ENCODE measurements around the gene ETV6.

The ETV6 gene

DNA sequence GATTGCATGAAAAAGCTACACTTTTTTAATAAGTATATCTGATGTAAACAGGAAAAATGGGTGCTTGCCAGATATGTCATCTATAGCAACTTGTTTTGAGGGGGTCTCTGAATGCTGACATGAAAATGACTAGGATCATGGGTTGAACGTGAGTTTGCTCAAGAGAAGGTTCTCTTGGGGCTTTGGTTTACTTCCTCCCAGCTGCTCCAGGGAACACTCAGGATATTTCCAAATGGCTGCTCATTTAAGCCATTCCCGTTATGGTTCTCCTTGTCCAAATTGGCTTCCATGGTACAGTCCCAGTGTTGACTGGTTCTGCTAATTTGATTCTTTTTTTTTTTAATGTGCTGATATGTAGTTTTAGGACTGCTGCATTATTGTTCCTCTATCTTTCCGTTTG, 118.3 kb downstream of the ETV6 start:
- TF ChIP-seq GATA1 (IDR thresholded peaks at IDR 0.05; ENCODE audit: low read depth, low read length) (no peak), POLR2A (IDR thresholded peaks at IDR 0.05; ENCODE audit: low read length) (no peak)
- DNase-seq: no peak

DNA sequence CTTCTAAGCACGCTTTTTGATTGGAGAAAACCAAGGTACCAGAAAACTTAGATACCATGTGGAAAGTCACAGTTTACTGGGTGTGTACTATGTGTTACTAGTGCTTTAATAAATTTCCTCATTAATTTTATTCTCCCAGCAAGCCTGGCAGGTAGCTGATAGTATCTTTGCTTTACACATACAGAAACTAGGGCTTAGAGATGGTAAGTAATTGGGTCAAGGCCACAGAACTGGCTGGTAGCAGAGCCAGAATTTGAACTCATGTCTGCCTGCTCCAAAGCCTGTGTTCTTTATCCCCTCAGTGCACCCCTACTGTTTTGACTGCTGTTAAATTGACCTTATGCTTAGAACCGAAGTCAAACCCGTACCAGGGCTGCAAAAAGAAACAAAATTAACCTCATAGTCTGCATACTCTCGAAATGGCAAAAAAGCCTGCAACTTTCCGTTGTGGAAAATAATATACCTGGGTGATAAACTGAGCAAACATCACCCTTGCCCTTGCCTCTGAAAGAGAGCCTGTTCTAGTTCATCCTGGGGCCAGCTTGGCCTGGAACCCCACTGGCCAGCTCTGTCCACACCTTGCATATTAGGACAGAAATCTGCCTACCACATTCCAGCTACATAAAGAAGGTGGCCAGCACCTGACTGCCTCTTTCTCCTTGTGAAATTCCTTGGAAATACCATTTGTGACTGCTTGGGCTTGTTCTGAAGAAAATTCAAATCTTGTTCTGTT, 118.9 kb downstream of the ETV6 start:
- no peak for DNase-seq

DNA sequence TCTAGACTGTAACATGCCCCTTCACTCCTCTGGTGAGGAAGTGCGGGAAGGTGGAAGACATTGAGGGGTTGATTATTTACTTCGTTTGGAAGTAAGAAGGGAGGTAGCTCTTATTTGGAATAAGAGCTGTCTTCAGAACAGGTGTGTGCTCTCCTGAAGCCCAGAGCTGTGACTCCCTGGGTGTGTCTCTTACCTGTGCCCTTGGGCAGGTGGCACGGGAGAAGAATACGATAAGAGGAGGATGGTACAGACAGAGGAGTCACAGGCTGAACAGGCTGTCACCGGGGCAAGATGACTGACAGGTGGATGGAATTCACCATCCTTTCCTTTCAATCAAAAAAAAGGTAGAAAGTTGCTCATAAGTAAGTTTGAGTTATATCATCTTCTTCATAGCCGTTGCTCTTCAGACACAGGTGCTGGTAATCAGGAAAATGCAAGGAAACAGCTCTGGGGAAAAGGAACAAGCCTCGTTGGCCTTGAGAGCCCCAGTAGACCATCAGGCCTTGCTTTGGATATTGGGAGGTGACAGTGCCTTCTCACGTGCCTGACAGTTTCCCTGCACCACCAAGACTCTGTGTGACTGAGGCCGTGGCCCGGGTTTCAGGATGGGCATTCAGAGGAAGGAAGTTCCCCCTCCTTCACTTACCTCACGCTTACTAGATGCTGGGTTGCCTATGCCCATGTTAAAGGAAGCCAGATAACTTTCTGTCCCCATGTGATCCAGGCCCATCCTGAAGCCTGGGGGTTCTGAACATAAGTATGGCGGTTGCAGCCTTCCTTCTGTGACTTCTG, 120.4 kb downstream of the ETV6 start:
- no peak for DNase-seq
- TF ChIP-seq POLR2A (IDR thresholded peaks at IDR 0.05; ENCODE audit: low read length) (no peak), GATA1 (IDR thresholded peaks at IDR 0.05; ENCODE audit: low read depth, low read length) (no peak)

More for the DNA sequence above, 118.9 kb downstream of the ETV6 start:
- no peak for TF ChIP-seq GATA1 (IDR thresholded peaks at IDR 0.05; ENCODE audit: low read depth, low read length)
- TF ChIP-seq POLR2A (IDR thresholded peaks at IDR 0.05; ENCODE audit: low read length): no peak

DNA sequence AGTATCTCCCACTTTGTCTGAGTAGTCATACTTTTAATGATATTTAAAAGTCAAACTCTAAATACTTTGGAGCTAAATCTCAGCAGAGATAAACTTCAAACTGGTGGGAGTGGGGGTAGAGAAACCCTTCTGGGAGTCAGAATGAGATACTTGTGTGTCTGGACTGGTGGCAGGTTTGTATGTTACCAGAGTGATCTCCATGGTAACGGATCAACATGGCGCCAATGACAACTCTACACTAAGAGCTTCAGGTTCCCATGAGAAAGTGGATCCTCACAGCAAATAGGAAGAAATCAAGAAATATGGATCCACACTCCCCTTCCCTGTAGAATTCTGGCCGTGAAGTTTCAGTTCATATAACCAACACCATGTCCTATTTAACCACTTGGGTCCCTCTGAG, 121.9 kb downstream of the ETV6 start:
- DNase-seq: no peak
- TF ChIP-seq POLR2A (IDR thresholded peaks at IDR 0.05; ENCODE audit: low read length) (no peak), GATA1 (IDR thresholded peaks at IDR 0.05; ENCODE audit: low read depth, low read length) (no peak)

DNA sequence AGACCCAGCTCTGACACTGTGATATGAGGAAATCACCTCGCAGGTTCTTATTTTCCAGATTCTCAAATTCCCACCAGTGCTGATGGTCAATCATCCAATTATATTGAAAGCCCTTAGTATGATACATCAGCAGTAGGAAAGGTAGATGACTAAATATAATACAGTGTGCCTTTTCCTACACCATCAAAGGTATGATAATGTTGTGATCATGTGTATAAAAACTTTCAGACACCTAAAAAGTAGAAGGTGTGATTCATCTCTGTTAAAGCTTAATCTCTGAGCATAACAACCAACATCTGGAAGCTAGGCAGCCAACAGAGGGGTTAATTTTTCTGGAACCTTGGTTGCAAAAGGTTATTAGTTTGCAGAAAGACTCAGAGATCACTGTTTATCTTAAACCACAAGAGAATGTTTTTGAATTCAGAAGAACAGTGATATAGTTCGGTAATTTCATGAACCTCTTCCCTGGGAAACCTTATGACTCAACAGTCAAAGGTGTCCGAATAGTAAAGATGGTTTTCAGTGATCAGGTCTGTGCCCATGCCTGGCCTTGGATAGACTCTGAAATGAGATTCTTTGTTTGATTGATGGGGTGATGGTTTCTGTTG, 122.5 kb downstream of the ETV6 start:
- DNase-seq: no peak
- TF ChIP-seq POLR2A (IDR thresholded peaks at IDR 0.05; ENCODE audit: low read length) (no peak), GATA1 (IDR thresholded peaks at IDR 0.05; ENCODE audit: low read depth, low read length) (no peak)

DNA sequence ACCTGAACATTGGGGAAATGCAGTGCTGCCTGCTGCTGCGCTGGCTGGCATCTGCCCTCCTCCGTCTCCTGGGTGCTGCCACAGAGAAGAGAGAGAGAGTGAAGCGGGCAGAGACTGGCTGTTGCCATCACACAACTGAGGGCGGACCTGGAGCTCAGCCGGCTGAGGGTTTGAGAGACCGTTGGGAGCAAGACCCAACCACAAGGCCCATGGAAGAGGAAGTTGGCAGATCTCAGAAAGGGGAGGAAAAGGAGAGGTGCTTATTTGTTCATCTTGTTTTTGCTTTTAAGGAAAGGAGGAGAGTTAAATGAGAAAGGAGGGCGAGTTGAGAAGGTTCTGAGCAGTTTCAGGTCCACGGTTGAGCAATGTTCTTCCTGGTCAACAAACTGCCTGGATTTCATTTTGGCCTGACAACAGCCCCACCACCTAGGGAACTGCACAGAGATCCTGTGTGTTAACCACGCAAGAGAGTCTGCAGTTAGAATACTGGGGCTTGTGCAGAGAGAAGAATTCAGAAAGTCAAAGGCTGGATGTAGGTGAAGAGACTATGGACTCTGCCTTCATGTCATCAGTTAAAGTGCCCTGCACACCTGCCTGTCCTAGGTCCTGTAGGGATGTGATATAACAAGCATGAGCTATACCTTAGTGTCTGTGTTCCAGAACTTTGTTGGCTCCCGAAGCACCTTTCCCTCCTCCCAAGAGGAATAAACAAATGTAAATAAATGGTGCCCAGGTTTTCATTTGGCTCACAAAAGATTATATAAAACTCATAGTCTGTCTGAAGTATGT, 124.6 kb downstream of the ETV6 start:
- no peak for DNase-seq
- TF ChIP-seq GATA1 (IDR thresholded peaks at IDR 0.05; ENCODE audit: low read depth, low read length): no peak
- no peak for TF ChIP-seq POLR2A (IDR thresholded peaks at IDR 0.05; ENCODE audit: low read length)

DNA sequence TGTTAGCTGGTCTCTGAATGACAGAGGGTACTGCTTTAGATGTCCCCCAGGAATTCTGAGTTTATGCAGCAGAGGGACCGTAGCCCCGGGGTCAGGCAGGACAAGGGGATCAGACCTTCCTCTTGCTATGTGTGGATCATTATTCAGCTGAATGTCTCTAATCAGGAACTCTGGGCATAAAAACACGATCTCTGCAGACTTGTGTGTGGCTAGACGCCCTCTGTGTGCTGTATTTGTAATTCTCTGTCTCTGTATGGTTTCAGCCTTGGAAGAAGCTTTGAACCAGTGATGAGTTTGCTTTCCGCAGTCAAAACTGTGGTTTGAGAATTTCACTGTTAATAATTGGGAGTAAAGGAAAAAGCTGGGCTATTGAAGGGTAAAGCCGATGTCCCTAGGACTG, 125.3 kb downstream of the ETV6 start:
- no peak for TF ChIP-seq POLR2A (IDR thresholded peaks at IDR 0.05; ENCODE audit: low read length)
- TF ChIP-seq GATA1 (IDR thresholded peaks at IDR 0.05; ENCODE audit: low read depth, low read length): no peak
- no peak for DNase-seq

DNA sequence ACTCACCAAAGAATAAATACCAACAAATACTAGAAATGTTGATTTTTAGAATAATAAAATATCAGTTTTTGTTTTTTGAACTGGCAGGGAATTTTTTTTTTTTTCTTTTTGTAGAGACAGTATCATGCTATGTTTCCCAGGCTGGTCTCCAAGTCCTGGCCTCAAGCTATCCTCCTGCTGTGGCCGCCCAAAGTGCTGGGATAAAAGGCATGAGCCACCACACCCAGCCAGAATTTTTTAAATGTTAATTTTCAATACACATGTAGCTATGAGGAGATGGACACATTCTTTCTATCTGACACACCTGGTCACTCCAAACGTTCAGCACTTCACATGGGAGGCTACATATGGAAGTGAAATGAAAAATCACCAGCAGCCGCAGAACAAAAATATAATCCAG, 126.8 kb downstream of the ETV6 start:
- no peak for DNase-seq
- TF ChIP-seq POLR2A (IDR thresholded peaks at IDR 0.05; ENCODE audit: low read length) (no peak), GATA1 (IDR thresholded peaks at IDR 0.05; ENCODE audit: low read depth, low read length) (no peak)

DNA sequence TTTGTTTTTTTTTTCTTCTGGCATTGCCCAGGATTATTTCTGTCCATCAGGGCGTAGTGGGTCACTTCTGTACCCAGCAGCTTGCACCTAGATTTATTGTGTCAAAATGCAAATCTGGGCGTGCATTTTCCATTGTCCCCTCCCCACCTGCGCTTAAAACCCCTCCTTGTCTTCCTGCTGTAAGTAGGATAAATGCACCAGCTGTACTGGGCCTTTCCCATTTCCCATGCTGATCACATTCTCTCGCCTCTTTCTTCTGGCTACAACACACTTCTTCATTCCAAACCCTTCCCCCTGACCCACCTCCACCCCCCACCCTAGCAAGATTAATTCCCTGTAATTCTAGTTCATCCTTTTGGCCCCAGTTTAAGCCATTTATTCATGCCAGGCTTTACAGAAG, 128.0 kb downstream of the ETV6 start:
- no peak for TF ChIP-seq POLR2A (IDR thresholded peaks at IDR 0.05; ENCODE audit: low read length)
- TF ChIP-seq GATA1 (IDR thresholded peaks at IDR 0.05; ENCODE audit: low read depth, low read length): no peak
- DNase-seq: no peak

DNA sequence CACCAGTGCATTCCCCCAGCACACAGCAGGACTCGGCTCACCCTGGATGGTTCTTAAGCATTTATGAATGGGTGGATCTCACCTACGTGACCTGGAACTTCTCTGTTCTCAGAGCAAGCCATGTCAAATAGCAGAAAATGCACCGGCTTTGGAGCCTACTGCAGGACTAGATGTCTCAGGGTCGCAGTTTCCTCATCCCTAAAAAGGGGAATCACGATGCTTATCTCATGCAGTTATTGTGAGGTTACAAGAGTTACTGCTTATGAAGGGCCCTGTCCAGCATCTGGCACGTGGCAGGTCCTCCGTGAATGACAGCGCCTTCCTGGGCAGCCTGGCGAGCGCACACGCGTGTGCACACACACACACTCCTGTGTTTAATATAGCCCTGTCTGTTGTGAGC, 128.5 kb downstream of the ETV6 start:
- DNase-seq: no peak
- TF ChIP-seq GATA1 (IDR thresholded peaks at IDR 0.05; ENCODE audit: low read depth, low read length) (no peak), POLR2A (IDR thresholded peaks at IDR 0.05; ENCODE audit: low read length) (no peak)

DNA sequence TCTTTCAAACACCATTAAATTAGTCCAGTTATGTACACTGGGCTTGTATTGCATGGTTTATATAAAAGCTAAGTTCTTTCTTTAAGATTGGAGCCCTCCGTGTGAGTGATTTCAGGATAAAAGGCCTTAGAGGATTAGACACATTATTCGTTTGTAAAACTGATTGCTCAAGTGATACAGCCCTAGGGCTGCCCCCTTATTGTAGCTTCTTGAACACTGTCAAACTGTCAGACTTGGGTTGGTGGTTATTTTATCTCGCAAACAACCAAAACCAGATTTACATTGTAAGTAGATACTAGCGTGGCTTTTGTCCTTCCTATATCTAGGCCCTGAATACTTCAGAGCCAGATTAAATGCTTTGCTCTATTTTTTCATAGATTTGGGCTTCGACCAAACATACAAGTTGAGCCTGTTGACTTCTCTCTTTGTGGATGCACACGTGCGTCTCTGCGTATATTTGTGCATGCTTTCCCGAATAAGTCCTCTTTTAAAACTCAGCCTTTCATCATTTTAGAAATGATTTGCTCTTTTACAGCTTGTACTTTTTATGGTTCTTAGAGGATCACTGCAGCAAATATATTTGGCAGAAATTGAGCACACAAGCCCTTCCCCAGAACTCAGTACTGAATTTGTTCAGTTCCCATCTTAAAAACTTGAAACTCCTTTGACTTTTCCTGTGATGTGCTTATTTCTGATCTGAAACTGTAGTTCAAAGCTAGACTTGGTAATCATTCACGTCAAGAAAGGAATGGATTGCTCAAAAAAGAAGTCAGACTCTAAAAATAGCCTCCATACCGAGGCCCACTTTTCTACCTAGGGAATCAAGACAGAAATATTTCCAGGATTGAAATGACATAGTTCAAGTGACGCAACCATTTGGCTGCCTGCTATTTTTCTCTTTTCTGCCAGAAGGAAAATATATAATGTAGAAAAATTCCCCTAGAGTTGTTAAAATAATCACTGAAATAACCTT, 129.5 kb downstream of the ETV6 start:
- DNase-seq: no peak
- TF ChIP-seq POLR2A (IDR thresholded peaks at IDR 0.05; ENCODE audit: low read length) (no peak), GATA1 (IDR thresholded peaks at IDR 0.05; ENCODE audit: low read depth, low read length) (no peak)

DNA sequence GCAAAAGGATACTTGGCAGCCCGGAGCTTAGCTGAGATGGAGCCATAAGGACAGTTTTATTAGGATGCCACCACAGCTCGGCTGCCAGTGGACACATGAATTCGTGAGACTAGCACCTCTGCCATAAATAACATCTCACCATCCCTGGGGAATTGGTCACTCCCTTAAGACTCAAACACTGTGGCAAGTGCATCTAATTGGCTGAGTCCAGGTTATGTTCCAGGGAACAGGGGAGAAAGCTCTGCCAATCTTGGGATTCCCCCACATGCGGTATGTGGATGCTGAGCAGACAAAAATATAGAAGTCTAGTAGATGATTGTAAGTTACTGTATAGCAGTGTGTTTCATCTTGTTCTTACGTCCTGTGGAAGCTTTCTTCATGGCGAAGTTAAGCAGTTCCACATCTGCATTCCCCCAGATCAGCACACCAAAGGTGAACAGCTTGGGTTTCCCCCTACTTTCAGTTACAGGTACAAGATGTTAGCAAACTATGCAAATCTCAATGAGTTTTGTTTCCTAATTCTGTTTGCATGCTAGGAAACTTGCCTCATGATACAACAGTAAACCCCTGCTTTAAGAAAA, 131.1 kb downstream of the ETV6 start:
- DNase-seq: no peak
- TF ChIP-seq GATA1 (IDR thresholded peaks at IDR 0.05; ENCODE audit: low read depth, low read length) (no peak), POLR2A (IDR thresholded peaks at IDR 0.05; ENCODE audit: low read length) (no peak)

Measured in erythroblast (primary cell).